ENCODE data around the gene CCDC154. TPM values are rescaled to one million over a fixed set of nuclear protein-coding genes. Genes with fewer than 3 reads are reported as not detected.

The CCDC154 gene
- total and polyA plus RNA-seq, 9 of the 15 experiments (the other 6 are each of a cell fraction or from before 2014, with no cell fraction given) = 0.15 to 1.4 (median 0.20) TPM; not detected in 5

GRCh38 chr16:1435921-1436697 is 8.2 kb downstream of the CCDC154 start:
- BruUV-seq (replicated peaks) = no TSS peak
- in situ Hi-C loops (cut with MboI) (no loop called here), intact Hi-C loops (cut with micrococcal nuclease) (no loop called here)
- Histone ChIP-seq H3K9me3 (replicated peaks; ENCODE audit: control insufficient read depth, insufficient read depth, low read depth, low read length) (no peaks in the 10 kb centered on the region), H4K20me1 (replicated peaks; ENCODE audit: control insufficient read depth, insufficient read depth, low read length) (no peaks in the 10 kb centered on the region), H3K4me1 (replicated peaks in 1 of 2; ENCODE audit: control insufficient read depth in 2 of 2, insufficient read depth in 2 of 2, low read length in 2 of 2) (peaks cover 0 to 79% of the 10 kb centered on the region in 2 experiments; a peak in 3 of 5 replicates), H3K27ac (ENCODE audit: extremely low read depth, low read depth, low read length) (no peak overlapping the region), H3K9me1 (ENCODE audit: control insufficient read depth, insufficient read depth, low read length) (no peaks in the 10 kb centered on the region), H3K36me3 (ENCODE audit: control insufficient read depth, insufficient read depth, low read length) (no peaks in the 10 kb centered on the region), H3K27me3 (ENCODE audit: control insufficient read depth in 2 of 2, insufficient read depth in 2 of 2, low read length in 2 of 2) (peaks cover 0 to 15% of the 10 kb centered on the region in 2 experiments; a peak in 2 of 5 replicates), H3K79me2 (ENCODE audit: control insufficient read depth, insufficient read depth, low read length) (no peaks in the 10 kb centered on the region), H3K4me3 (no peak overlapping the region), H3K4me2 (ENCODE audit: insufficient read depth, low read length) (no peak overlapping the region), H2AFZ (ENCODE audit: low read depth, low read length) (0 out of 2 replicates have a peak overlapping the region, but pooled peaks have one; percentile 19), H3K9ac (ENCODE audit: insufficient read depth in 1 of 2, low read depth in 2 of 2, low read length in 2 of 2) (no peak overlapping the region)
- CTCF ChIA-PET (ENCODE audit: low intra/inter-chr PET ratio) = no interaction called here
- 43% methylated on average over 30 of the region's 32 CpGs for WGBS (ENCODE audit: insufficient coverage, low coverage, missing lambda C conversion rate)
- ATAC-seq (peak; percentile 51), FAIRE-seq (no peak), DNase-seq (ENCODE audit: extremely low read depth in 1 of 4, low spot score in 3 of 4) (peak in 1 of 4 experiments; percentile 30)
- POLR2A ChIA-PET = interaction anchor here (1.0 kb wide), 1 partner anchor 16 kb away, joined by 3 read pairs; the partner anchor contains the start of gene UQCC4
- TF ChIP-seq ZNF408 (CRISPR knock-in tag; IDR thresholded peaks at IDR 0.05; ENCODE audit: low read depth) (no peak), CXXC5 (CRISPR knock-in tag; IDR thresholded peaks at IDR 0.05) (no peak), CTCF (IDR thresholded peaks at IDR 0.05 in 2 of 3, conservative IDR thresholded peaks at IDR 0.05 in 1 of 3; ENCODE audit: insufficient read depth in 2 of 3, low read depth in 1 of 3, low read length in 3 of 3) (peak; percentile 17 to 24 (median 19); a peak in 3 of 6 replicates)
